ENCODE data around the gene OPA1. TPM values are rescaled to one million over a fixed set of nuclear protein-coding genes. Genes with fewer than 3 reads are reported as not detected.

OPA1 gene
- total RNA-seq, 4 donors from 2014 or later, result 29.3 to 48.1 (median 44.6) TPM

DNA sequence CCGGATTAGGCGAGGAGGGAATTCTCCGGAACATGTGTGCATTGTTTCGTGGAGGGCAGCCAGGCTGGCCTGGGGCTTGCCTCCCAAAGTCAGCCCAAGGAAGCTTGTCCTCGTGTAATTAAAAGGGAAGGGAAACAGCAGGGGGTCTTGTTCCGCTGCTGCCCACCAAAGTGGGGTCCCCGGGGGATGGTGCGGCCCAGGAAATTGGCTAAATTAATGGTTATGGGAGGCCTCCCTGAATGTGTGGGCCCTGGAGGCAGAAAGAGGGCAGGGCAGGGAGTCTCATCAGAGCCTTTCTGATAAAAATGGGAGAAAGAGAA is 118.1 kb downstream of the OPA1 start:
- Histone ChIP-seq H3K4me3 (no peak overlapping the region), H3K9me3 (peaks cover 0 to 22% (median 12%) of the 10 kb centered on the region in 3 donors), H3K27ac (no peak overlapping the region), H3K27me3 (no peaks in the 10 kb centered on the region), H3K4me1 (no peaks in the 10 kb centered on the region), H3K36me3 (no peaks in the 10 kb centered on the region)
- TF ChIP-seq, protein P1, sequence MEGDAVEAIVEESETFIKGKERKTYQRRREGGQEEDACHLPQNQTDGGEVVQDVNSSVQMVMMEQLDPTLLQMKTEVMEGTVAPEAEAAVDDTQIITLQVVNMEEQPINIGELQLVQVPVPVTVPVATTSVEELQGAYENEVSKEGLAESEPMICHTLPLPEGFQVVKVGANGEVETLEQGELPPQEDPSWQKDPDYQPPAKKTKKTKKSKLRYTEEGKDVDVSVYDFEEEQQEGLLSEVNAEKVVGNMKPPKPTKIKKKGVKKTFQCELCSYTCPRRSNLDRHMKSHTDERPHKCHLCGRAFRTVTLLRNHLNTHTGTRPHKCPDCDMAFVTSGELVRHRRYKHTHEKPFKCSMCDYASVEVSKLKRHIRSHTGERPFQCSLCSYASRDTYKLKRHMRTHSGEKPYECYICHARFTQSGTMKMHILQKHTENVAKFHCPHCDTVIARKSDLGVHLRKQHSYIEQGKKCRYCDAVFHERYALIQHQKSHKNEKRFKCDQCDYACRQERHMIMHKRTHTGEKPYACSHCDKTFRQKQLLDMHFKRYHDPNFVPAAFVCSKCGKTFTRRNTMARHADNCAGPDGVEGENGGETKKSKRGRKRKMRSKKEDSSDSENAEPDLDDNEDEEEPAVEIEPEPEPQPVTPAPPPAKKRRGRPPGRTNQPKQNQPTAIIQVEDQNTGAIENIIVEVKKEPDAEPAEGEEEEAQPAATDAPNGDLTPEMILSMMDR (IDR thresholded peaks at IDR 0.05), result no peak
- no peak for TF ChIP-seq POLR2A (IDR thresholded peaks at IDR 0.05)
- intact Hi-C loops (cut with DNase I), result no loop called here
- 73 to 76% methylated on average over 5 to 6 of the region's 8 CpGs for WGBS, 2 donors
- no peak for DNase-seq

DNA sequence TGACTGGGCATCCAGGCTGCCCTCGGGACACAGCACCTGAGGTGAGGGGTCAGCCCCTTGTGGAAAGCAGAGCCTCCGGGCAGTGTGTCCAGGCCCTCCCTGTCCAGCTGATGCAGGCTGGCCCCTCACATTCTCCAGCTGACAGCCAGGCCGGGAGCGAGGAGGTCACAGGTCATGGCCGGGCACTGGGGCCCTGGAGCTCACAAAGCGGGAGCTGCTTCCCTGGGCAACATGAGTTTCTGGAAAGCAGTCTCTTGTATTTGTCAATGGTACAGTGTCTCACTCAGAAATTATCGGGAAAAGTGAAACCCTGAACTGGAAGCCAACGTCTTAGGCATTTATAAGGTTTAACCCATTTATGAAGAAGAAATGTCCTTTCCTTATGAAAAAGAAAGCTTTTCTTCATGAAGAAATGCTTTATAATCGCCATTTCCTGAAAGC is 118.5 kb downstream of the OPA1 start:
- WGBS, 2 donors, result 69 to 80% methylated on average over 4 to 5 of the region's 9 CpGs
- intact Hi-C loops (cut with DNase I), result no loop called here
- DNase-seq, result no peak

DNA sequence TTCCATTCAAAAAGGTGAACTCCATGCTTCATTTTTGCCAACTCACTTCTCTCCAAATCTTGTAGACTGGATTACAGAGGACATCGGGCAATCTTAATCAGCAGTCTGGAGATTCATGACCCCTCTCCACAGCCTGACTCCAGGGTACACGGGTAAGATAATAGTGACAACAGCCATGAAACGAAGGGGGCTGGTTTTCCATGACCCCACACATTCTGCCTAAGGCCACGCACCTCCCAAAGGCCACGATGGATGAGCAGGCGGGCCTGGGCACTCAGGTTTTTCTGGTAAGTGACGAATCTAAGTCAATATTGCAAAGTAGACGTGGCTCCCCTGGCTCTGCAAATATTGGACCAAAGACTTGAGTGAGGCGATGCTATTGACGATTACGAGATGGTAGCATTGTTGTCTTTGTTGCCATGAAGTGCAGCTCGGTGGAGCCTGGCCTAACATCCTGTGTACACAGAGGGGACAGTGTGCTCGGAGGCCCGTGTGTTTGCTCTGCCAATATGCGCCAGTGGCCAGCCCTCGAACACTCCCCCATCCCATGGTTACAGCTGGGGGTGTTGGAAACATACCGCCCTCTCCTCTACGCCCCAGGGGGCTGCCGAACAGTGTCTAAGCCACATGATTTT is 119.1 kb downstream of the OPA1 start:
- no peak for DNase-seq
- intact Hi-C loops (cut with DNase I), result no loop called here
- H3K4me1 ChIP-seq, result no peaks in the 10 kb centered on the region

More for the DNA sequence above, 118.5 kb downstream of the OPA1 start:
- Histone ChIP-seq H3K4me1 (no peaks in the 10 kb centered on the region), H3K4me3 (no peak overlapping the region), H3K27me3 (no peaks in the 10 kb centered on the region), H3K9me3 (peaks cover 0 to 23% (median 12%) of the 10 kb centered on the region in 3 donors), H3K36me3 (no peaks in the 10 kb centered on the region), H3K27ac (no peak overlapping the region)
- TF ChIP-seq POLR2A (IDR thresholded peaks at IDR 0.05), result no peak
- TF ChIP-seq, protein P1 (IDR thresholded peaks at IDR 0.05), result no peak

DNA sequence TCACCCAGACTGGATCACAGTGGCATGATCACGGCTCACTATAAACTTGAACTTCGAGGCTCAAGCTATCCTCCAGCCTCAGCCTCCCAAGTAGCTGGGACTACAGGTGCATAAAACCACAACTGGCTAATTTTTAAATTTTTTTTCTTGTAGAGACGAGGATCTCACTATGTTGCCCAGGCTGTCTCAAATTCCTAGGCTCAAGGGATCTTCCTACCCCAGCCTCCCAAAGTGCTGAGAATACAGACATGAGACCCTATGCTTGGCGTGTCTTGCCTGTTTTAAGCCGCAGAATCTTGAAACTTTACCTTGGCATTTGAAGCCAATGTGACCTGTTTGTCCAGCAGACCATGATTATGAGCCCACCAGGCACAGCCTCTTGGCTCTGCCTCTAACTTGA is 119.9 kb downstream of the OPA1 start:
- no peak overlapping the region for H3K4me3 ChIP-seq
- 92% methylated on average over 4 to 5 of the region's 5 CpGs for WGBS, 2 donors

More for the DNA sequence above, 119.1 kb downstream of the OPA1 start:
- H3K36me3 ChIP-seq, result no peaks in the 10 kb centered on the region
- no peaks in the 10 kb centered on the region for H3K27me3 ChIP-seq
- H3K27ac ChIP-seq, result no peak overlapping the region
- H3K4me3 ChIP-seq, result no peak overlapping the region
- H3K9me3 ChIP-seq, result peaks cover 0 to 23% (median 12%) of the 10 kb centered on the region in 3 donors
- 69 to 84% methylated on average over 14 to 18 of the region's 19 CpGs for WGBS, 2 donors
- TF ChIP-seq POLR2A (IDR thresholded peaks at IDR 0.05), result no peak
- TF ChIP-seq, protein P1 (IDR thresholded peaks at IDR 0.05), result no peak

DNA sequence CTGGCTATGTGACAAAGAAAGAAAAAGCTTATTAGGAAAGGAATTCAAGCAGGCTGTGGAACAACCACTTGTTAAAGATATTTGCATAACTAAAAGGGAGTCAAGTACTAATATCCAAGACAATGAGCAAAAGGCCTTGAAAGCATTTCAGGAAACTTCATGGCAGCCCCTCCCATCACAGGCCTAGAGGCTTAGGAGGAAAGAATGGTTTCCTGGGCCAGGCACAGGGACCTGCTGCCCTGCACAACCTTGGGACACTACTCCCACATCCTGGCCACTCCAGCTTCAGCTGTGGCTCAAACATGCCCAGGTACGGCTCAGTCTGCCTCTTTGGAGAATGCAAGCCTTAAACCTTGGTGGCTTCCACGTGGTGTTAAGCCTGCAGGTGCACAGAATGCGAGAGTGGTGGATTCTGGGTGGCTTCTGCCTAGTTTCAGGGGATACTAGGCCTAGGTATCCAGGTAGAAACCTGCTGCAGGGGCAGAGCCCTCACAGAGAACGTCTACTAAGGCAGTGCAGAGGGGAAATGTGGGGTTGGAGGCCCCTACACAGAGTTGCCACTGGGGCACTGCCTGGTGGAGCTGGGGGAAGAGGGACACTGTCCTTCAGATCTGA is 121.6 kb downstream of the OPA1 start:
- no peak overlapping the region for H3K27ac ChIP-seq
- H3K4me3 ChIP-seq, result no peak overlapping the region
- no peaks in the 10 kb centered on the region for H3K36me3 ChIP-seq
- WGBS, 2 donors, result 17 to 50% methylated on average over 2 to 3 of the region's 4 CpGs
- intact Hi-C loops (cut with DNase I), result no loop called here
- H3K4me1 ChIP-seq, result no peaks in the 10 kb centered on the region
- H3K9me3 ChIP-seq, result peaks cover 0 to 23% (median 12%) of the 10 kb centered on the region in 3 donors
- TF ChIP-seq, protein P1 (IDR thresholded peaks at IDR 0.05), result no peak
- no peak for TF ChIP-seq POLR2A (IDR thresholded peaks at IDR 0.05)
- no peaks in the 10 kb centered on the region for H3K27me3 ChIP-seq
- DNase-seq, result no peak

More for the DNA sequence above, 119.9 kb downstream of the OPA1 start:
- no peaks in the 10 kb centered on the region for H3K27me3 ChIP-seq
- H3K9me3 ChIP-seq, result peaks cover 0 to 23% (median 12%) of the 10 kb centered on the region in 3 donors
- H3K27ac ChIP-seq, result no peak overlapping the region
- no peak for DNase-seq
- no peaks in the 10 kb centered on the region for H3K4me1 ChIP-seq
- intact Hi-C loops (cut with DNase I), result no loop called here
- H3K36me3 ChIP-seq, result no peaks in the 10 kb centered on the region
- TF ChIP-seq POLR2A (IDR thresholded peaks at IDR 0.05), result no peak

Measured in esophagus squamous epithelium (tissue), 5 donors.